ENCODE measurements around the gene SHC2.
"Not testable (repeated sequence)": the region's sequence is repeated elsewhere in the genome, so short reads cannot be mapped to it uniquely, and the experiment has no call there.

SHC2 gene

DNA sequence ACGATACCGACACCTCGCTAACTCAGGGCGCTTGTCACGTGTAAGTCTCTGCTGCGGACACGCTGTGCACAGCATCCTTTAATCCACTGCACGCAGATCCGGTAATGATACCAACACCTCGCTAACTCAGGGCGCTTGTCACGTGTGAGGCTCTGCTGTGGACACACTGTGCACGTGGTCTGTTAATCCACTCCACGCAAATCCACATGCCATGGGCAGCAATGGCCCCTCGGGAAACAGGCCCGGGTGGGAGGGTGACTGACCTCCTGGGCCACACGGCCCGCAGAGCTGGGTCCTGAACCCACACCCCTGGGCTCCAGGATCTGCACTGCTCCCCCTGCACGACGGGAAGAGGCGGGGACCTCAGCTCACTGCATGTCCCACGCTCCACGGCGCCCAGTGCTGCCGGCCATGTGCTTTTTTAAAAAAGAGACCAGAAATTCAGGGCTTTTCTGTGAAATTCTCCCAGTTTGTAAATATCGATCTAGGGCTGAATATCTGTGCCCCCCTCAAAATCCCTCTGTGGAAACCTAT, 16.1 kb downstream of the SHC2 start:
- DNase-seq: no peak

DNA sequence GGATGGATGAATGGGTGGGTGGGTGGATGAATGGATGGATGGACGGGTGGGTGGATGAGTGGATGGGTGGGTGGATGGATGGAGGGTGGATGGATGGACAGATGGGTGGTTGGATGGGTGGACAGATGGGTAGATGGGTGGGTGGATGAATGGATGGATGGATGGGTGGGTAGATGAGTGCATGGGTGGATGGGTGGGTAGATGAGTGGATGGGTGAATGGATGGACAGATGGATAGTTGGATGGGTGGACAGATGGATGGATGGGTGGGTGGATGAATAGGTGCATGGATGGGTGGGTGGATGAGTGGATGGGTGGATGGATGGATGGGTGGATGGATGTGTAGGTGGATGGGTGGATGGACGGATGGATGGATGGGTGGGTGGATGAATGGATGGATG, 17.8 kb downstream of the SHC2 start:
- no peak for DNase-seq

DNA sequence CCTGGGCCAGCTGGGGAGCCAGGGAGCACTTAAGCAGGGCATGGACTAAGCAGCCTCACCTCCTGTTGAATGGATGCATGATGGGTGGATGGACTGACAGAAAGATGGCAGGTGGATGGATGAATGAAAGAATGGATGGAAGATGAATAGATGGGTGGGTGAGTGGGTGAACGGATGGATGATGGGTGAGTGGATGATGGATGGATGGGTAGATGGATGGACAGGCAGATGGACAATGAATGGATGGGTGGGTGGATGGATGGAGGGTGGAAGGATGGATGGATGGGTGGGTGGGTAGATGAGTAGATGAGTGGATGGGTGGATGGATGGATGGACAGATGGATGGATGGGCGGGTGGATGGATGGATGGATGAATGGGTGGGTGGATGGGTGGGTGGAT, 18.7 kb downstream of the SHC2 start:
- DNase-seq: no peak

DNA sequence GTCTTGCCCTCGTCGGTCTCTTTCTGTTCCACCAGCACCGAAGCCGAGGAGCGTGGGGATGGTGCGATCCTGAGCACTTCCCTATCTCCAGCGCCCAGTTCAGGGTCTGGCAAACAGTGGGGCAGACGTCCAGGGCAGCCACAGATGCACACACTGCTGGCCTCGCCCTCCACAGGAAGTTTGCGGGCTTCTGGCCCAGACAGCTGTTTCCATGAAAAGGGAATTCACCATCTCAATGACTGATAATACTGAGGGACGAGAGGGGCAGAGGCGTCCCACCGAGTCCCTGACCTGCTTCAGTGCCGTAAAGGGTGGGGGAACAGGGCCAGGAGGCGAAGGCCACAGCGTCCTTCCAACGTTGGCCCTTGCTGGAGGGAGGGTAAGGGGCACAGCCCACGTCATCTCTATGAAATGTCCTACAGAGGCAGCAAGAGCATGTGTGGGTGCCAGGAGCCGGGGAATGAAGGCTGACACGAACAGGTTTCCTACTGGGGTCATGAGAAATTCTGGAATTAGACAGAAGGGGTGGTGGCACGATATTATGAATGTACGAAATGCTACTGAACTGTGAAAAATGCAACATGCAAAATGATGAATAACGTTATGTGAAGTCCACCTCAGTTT, 19.5 kb downstream of the SHC2 start:
- DNase-seq: no peak

DNA sequence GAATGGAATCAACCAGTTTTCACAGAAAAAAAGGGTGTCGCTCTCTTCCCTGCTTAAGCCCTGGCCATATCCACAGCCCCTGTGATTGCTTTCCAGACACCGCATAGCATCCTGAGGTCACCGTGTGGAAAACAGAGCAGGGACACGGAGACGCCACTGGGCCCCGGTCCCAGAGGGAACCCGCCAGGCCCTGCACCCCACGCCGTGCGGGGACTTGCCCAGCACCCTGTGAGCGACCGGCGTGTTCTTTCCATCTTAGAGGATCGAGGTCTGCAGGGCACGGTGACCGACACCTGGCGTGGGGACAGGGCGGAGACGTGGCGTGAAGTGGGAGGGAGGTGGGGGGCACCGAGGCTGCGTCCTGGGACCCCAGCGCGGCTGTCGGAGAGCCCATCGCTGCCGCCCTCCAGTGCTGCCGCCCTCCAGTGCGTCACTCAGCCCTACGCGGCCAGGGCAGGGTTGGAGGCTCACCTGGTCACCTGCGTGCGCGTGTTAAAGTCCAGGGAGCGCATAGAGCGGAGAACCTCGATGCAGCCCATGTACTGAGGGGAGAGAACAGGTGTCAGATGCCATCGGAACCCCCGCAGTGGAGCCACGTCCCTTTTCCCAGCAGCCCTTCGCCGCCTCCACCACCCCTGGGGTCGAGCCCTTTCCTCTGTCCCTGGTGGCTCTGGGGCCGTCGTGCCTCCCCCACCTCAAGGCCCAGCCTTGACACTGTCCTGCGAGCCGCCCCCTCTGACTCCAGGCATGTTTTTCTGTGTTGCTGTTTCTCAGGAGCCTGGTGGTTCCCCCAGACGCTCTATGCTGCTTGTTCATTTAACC, 20.2 kb downstream of the SHC2 start:
- DNase-seq: no peak

DNA sequence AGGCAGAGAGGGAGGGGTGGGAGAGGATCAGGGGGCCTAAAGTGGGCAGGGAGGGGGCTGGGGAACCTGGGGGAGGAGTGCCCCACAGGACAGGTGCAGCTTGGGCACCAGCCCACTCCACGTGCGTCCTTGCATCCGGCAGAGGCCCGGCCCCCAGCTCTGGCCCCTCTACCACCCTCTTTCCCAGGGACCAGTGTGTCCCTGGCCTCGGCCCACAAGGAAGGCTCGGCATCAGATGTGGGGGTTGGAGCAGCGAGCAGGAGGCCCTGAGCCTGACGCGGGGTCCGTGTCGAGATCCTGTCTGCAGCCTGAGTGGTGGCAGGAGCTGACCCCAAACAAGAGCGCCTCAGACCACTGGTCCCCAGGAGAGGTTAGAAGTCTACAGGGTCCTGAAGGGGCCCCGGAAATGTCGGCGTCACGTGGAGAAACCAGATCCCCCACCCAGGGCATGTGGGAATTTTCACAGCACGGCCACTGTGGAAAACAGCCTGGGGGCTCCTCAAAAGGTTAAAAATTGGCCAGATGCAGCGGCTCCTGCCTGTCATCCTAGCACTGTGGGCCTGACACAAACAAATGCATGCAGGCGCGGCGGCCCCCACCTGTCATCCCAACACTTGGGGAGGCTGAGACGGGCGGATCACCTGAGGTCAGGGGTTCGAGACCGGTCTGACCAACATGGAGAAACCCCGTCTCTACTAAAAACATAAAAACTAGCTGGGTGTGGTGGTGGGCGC, 21.5 kb downstream of the SHC2 start:
- DNase-seq: no peak

DNA sequence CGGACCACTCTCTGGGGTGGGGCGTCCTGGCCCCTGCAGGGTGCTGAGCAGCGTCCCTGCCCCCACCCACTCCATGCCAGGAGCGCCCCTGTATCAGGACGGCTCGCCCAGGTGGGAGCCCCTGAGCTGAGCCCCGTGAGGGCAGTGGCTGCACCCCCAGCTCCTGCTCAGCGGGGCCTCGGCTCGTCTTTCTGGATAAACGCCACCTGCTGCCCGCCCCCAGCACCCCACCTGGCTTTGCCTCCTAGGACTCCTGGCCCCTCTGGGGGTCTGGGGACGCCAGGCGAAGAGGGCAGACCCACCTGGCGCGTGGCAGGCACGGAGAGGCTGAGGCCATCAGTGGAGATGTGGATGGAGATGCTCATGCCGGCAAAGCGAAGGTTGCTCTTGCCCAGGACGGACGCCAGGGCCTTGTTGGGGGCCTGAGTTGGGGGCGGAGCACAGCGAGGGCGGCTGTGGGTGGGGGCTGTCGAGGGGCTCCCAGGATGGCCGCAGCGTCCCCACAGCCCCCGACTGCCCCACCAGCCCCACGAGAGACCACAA, 22.3 kb downstream of the SHC2 start:
- DNase-seq: no peak

DNA sequence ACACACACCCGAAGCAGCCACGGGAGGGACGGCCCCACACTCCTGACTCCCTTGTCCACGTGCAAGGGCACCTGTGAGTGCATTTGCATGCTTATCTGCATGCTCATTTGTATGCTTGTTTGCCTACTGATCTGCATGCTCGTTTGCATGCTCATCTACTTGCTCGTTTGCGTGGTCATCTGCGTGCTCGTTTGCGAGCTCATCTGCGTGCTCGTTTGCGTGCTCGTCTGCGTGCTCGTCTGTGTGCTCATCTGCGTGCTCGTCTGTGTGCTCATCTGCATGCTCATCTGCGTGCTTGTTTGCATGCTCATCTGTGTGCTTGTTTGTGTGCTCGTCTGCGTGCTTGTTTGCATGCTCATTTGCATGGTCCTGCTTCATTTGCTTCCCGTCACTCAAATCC, 23.8 kb downstream of the SHC2 start:
- DNase-seq: no peak

DNA sequence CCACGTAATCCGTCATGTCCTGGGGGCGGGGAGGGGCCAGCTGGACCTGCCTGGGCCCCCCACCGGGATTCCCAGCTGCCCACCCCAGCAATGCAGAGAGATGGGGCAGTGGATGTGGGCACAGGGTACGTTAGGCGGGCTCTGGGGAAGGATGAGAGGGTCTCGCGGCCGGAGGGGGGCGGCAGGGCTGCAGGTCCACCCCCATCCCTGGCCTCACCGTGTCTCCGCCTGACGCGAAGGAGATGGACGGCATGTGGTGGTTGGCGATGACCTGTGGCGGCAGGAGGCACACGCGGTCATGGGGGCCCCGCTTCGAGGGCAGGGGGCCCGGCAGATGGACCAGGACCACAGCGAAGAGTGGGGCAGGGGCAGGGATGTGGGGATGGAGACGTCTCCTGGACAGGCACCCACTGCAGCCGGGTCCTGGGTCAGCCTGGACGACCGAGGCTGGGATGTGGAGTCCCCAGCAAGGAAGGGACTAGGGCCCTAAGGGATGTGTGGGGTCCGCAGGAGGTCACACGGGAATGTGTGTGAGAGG, 24.4 kb downstream of the SHC2 start:
- no peak for DNase-seq

DNA sequence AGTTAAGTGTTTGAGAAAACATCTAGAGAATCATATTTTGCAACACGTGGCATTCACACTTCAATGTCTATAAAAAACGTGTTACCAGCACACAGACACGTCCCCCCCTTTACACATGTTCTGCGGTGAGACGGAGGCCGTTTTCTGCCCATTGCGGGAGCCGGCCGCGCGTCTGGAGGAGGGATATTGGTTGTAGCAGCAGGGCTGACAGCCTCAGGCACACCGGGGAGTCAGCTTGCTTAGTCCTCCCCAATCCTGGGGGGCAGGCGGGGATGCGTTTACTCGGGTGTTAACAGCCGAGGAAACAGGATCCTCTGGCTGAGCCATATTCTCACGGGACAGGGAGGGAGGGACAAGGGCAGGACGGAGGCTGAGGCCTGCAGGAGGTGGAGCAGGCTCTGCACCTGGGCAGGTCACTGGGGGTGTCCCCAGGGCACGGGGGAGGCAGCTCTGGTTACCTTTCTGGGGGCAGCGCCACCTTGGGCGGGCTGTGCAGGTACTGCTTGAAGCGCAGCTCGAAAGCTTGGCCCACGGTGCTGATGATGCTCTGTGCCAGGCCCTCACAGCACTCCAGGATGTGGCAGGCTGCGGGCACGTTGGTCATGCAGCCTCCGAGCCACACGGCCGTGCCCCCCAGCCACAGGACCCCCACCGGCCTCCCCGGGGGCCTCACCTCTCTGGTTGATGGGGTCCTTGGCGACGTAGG, 25.0 kb downstream of the SHC2 start:
- no peak for DNase-seq

DNA sequence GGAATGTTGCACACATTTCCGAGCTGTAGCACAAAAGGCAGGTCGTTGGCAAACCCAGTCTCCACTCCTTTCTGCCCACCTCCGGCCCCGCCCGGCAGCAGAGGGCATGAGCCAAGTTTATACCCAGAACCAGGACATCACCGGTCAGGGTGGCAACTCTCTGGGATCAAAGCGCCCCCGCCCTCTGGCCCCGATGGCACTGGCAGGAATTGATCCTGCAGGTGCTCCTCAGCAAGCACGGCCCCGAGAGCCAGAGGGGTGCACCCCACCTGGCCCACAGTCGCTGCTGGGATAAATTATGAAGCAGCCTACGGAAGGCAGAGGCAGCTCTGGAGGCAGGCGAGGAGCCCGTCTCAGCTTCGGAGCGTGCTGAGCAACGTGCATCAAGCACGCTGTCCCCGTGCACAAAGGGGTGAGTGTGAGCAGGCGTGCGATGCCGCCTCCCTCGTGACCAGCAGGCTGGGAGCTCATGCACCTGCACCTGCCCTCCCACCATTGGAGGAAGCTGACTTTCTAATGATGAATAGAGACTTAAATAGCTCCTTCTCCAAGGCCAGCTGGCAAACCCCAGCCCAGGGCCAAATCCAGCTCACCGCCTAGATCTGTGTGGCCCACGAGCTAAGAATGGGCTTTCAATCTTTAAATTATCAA, 25.7 kb downstream of the SHC2 start:
- no peak for DNase-seq

DNA sequence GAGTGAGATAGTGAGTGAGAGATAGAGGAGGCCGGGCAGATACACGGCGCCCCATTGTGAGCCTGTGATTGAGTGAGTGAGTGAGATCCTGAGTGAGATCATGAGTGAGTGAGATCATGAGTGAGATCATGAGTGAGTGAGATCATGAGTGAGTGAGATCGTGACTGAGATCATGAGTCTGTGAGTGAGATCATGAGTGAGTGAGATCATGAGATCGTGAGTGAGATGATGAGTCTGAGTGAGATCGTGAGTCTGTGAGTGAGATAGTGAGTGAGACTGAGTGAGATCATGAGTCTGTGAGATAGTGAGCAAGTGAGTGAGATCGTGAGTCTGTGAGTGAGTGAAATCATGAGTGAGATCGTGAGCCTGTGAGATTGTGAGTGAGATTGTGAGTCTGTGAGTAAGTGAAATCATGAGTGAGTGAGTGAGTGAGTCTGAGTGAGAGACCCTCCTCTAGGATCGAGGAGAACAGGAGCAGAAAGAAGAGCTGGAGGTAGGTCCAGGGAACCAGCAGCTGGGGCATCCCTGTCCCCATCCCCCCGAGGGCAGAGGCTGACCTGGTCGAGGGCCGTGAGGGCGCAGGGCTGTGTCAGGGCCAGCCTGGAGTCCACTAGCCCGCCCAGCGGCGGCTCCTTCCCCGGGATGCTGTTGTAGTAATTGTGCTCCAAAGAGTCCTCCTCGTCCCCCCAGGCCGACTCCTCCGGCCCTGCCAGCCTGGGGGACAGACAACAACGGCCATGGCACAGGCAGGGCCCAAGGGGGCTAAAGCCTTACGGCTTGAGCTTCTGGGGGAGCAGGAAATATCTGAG, 26.5 kb downstream of the SHC2 start:
- DNase-seq: no peak

DNA sequence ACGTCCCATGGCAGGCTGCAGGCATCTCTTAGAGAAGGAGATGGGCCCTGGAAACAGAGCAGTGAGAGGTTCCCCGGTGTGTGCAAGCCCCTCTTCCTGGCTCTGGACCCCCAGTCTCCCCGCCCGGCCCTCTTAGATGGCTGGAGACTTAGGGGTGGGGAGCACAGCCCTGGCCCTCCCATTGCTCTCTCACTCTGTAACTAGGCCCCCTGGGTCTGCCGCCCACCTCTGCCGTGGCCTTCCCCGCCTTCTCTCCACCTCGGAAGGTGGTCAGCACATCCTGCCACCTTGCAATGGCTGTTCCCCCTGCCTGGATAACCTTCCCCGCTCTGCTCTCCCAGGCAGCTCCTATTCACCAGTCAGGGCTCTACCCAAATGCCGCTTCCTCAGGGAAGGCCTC, 30.1 kb downstream of the SHC2 start:
- no peak for DNase-seq

DNA sequence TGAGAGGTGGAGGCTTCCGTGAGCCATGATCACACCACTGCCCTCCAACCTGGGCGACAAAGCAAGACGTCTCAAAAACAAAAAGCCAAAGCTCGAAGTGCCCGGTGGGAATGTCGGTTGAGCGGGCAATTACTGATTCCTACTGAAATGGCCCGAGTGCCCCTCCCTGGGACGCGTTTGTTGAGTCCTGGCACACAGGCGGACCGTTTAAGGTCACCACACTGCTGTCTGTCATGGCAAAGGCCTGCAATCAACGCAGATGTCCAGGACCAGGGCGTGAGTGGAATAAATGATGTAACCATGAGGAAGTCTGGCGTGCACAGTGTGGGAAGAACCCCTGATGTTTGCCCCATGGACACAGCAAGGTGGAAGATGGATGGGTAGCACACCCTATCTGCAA, 32.7 kb downstream of the SHC2 start:
- no peak for DNase-seq

DNA sequence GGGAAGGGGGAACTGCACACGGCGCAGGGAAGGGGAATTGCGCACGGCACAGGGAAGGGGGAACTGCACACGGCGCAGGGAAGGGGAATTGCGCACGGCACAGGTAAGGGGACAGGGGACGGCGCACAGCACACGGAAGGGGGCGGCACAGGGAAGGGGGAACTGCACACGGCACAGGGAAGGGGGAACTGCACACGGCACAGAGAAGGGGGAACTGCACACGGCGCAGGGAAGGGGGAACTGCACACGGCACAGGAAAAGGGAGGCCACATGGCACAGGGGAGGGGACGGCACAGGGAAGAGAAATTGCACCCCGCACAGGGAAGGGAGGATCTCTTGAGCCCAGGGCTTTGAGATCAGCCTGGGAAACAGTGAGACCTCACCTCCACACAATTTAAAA, 33.2 kb downstream of the SHC2 start:
- DNase-seq: not testable (repeated sequence)

DNA sequence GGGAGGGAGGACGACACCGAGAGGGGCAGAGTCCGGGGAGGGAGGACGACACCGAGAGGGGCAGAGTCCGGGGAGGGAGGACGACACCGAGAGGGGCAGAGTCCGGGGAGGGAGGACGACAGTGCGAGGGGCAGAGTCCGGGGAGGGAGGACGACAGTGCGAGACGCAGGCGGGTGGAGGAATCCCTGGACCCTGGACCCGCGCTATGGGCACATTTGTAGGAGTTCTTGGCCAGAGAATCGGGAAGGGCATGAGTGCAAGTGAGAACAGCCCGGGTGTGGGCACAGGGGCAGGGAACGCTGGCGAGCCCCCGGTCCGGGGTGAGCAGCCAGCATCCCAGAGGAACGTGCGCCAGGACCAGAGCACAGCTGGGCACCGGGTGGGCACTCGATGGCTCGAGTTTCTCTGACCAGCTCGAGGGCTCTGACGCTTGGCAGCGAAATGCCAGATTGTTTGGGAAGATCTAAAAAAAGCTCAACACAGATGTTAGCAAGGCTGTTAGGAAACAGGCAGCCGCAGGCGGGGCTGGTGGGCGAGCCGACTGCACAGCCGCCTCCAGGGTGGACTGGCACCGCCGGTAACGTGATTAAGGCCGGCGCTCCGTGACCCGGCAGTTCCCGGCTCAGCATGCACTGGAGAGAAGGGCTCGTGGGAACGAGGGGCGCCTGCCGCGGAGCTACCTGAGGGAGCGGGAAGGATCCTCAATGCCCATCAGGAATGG, 33.9 kb downstream of the SHC2 start:
- DNase-seq: no peak

DNA sequence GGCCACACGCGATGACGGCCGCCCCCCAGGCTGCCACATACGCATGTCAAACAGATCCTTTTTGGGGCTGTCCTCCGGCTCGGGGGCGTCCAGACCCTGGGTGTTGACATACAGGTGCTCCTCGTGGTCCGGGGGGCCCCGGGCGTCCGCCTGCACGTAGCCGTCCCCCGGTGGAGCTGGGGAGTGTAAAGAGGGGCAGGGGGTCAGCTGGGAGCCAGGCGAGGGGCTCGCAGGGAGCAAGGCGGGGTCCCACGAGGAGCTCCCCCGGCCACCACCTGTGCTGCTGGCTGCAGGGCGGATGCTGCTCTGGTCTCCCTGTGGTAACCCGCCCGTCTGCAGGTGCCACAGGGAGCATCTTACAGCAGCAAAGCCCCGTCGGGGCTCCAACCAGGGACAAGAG, 35.8 kb downstream of the SHC2 start:
- no peak for DNase-seq

DNA sequence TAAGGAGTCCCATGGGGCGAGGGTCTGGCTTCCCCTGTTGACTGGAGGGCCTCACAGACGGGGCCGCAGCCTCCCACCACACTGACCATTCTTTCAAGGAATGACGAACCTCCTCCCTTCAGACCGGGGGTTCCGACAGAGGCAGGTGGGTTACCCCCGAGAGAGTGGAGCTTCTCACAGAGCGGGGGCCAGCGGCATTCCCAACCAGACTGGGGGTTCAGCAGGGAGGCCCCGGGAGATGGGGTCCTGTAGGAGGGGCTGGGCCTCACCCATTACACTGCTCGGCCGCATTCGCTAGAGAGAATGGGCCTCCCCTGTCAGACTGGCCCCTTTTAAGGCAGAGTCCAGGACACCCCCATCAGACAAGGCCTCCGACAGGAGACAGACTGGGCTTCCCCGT, 36.3 kb downstream of the SHC2 start:
- no peak for DNase-seq

DNA sequence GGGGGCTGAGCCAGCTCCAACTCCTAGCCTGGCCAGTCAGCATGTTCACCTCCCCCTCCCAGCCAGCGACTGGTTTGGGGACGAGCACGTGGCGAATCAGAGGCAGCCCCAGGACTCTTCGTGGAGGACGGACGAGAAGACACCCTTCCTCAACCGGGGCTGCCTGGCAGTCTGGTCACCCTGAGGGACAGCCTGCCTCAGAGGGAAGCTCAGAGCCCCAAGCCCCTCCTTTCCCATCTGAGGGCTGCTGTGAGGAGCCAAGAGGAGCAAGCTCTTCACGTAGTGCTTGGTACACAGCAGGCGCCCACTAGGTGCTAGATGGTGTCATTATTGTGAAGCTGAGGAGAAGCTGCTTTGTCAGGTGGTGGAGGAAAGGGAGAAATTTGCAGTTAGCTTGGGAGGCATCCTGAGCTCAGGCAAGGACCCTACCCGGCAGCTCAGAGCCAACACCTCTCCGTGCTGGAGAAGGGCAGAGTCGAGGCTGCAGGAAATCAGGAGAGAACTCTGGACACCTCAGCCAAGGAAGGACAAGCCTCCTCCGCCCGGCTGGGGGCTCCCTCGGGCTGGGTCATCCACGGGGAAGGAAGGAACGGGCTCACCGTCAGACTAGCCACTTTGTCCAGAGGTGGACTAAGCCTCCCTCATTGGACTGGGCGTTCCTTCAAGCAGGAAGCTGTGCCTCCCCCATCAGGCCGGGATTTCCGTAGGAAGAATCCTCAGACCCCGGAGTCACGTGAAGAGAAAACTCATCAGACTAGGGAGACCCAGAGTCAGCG, 37.0 kb downstream of the SHC2 start:
- no peak for DNase-seq

DNA sequence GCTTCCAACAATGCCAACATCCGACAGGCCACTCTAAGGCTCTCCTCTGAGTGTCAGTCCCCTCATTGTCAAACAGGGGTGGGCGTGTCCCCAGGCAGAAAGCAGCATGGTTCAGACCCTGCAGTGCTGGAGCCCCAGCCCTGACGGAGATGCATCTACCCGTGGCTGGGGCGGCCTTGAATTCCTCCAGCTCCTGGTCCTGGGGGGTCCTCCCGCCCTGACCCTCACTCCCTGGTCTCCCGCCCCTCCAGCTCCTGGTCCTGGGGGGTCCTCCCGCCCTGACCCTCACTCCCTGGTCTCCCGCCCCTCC, 38.0 kb downstream of the SHC2 start:
- DNase-seq: not testable (repeated sequence)

Data from CD4-positive, alpha-beta T cell treated with Interleukin-1 beta for 1 hour (primary cell).